HFF-Myc (cell line): ENCODE data around the gene E2F1.

Source experiments
- DNase-seq: peaks from one replicate; pipeline ENCODE4 v3.0.0-alpha.2; 2011; ENCODE audit warnings: low read depth; ENCODE audit errors: extremely low read depth
- H3K4me3 ChIP-seq: replicated peaks from 2 replicates; pipeline ENCODE4 v1.5.1; 2011; ENCODE audit warnings: low read depth, mild to moderate bottlenecking, control low read depth, low read length
- CTCF ChIP-seq: IDR thresholded peaks from 2 replicates; pipeline ENCODE4 v1.5.1; 2012; ENCODE audit warnings: mild to moderate bottlenecking, low read depth, low read length, control low read depth; ENCODE audit errors: missing control alignments

Gene E2F1

GRCh38 chr20:33660035-33660684 is 26.0 kb downstream of the E2F1 start:
- no peak for TF ChIP-seq CTCF
- no peak for DNase-seq
- H3K4me3 ChIP-seq = no peak overlapping the region

GRCh38 chr20:33659341-33660034 is 26.7 kb downstream of the E2F1 start:
- DNase-seq = no peak
- no peak overlapping the region for H3K4me3 ChIP-seq
- no peak for TF ChIP-seq CTCF

GRCh38 chr20:33658929-33659328 is 27.3 kb downstream of the E2F1 start:
- TF ChIP-seq CTCF = no peak
- DNase-seq = no peak
- no peak overlapping the region for H3K4me3 ChIP-seq

GRCh38 chr20:33658510-33658909 is 27.7 kb downstream of the E2F1 start:
- no peak for DNase-seq
- H3K4me3 ChIP-seq = no peak overlapping the region

GRCh38 chr20:33657704-33658095 is 28.5 kb downstream of the E2F1 start:
- no peak for DNase-seq
- TF ChIP-seq CTCF = no peak
- no peak overlapping the region for H3K4me3 ChIP-seq

More at GRCh38 chr20:33658510-33658909, 27.7 kb downstream of the E2F1 start:
- no peak for TF ChIP-seq CTCF

- TF ChIP-seq CTCF = no peak
- no peak overlapping the region for H3K4me3 ChIP-seq
Observed at GRCh38 chr20:33656783-33657703, 29.1 kb downstream of the E2F1 start.

More at GRCh38 chr20:33656783-33657703, 29.1 kb downstream of the E2F1 start:
- no peak for DNase-seq
